Measurements from ENCODE around the gene RAD51B. TPM values are rescaled to one million over a fixed set of nuclear protein-coding genes. Genes with fewer than 3 reads are reported as not detected.
A peak's percentile ranks its signal among the peaks of the same experiment; 100 is the strongest.

The RAD51B gene
- polyA plus RNA-seq, 3 donors, result 3.6 to 11.6 (median 9.4) TPM

- H3K79me2 ChIP-seq (ENCODE audit: insufficient read depth, low read length), result no peaks in the 10 kb centered on the region
- no peaks in the 10 kb centered on the region for H3K27me3 ChIP-seq (ENCODE audit: control insufficient read depth in 2 of 2, insufficient read depth in 2 of 2, low read length in 2 of 2)
- no peak for DNase-seq
- peaks cover 7 to 12% (median 7%) of the 10 kb centered on the region in 3 donors for H3K27me3 Mint-ChIP-seq (ENCODE audit: low read depth in 3 of 3)
- H3K27ac ChIP-seq (ENCODE audit: low read depth in 1 of 2, low read length in 2 of 2), result no peak overlapping the region
- H3K4me2 ChIP-seq (replicated peaks; ENCODE audit: extremely low read depth, low read length, poor library complexity, severe bottlenecking), result no peak overlapping the region
- H3K4me1 ChIP-seq (ENCODE audit: control insufficient read depth in 1 of 2, insufficient read depth in 2 of 2, low read length in 2 of 2), result peaks cover 30 to 36% of the 10 kb centered on the region in 2 donors
- peaks cover 39% of the 10 kb centered on the region for H3K4me1 Mint-ChIP-seq
- TF ChIP-seq, protein P1, sequence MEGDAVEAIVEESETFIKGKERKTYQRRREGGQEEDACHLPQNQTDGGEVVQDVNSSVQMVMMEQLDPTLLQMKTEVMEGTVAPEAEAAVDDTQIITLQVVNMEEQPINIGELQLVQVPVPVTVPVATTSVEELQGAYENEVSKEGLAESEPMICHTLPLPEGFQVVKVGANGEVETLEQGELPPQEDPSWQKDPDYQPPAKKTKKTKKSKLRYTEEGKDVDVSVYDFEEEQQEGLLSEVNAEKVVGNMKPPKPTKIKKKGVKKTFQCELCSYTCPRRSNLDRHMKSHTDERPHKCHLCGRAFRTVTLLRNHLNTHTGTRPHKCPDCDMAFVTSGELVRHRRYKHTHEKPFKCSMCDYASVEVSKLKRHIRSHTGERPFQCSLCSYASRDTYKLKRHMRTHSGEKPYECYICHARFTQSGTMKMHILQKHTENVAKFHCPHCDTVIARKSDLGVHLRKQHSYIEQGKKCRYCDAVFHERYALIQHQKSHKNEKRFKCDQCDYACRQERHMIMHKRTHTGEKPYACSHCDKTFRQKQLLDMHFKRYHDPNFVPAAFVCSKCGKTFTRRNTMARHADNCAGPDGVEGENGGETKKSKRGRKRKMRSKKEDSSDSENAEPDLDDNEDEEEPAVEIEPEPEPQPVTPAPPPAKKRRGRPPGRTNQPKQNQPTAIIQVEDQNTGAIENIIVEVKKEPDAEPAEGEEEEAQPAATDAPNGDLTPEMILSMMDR (IDR thresholded peaks at IDR 0.05), result no peak
- H3K36me3 ChIP-seq (replicated peaks in 1 of 2; ENCODE audit: control insufficient read depth in 1 of 2, insufficient read depth in 2 of 2, low read length in 2 of 2), result no peaks in the 10 kb centered on the region
- no peaks in the 10 kb centered on the region for H3K9me3 Mint-ChIP-seq
- intact Hi-C loops (cut with micrococcal nuclease), result no loop called here
- H3K9ac ChIP-seq (ENCODE audit: insufficient read depth, low read length, poor library complexity, severe bottlenecking), result no peak overlapping the region
- no peaks in the 10 kb centered on the region for H4K20me1 ChIP-seq (ENCODE audit: insufficient read depth, low read length)
- no peak overlapping the region for H3K4me3 Mint-ChIP-seq
- H3K4me3 ChIP-seq (replicated peaks in 1 of 3; ENCODE audit: low read depth in 2 of 3, low read length in 3 of 3), result no peak overlapping the region
- H3K27ac Mint-ChIP-seq, result peak overlapping the region in 2 of 7 donors; percentile 32 to 76
- H3K9me3 ChIP-seq (replicated peaks in 1 of 2; ENCODE audit: control insufficient read depth in 1 of 2, insufficient read depth in 1 of 2, low read length in 2 of 2), result no peaks in the 10 kb centered on the region
- H3K36me3 Mint-ChIP-seq, result peaks cover 0 to 13% of the 10 kb centered on the region in 2 donors
- 73% methylated on average over 1 of the region's 1 CpG for WGBS (ENCODE audit: insufficient coverage)
- H2AFZ ChIP-seq (ENCODE audit: insufficient read depth, low read depth, low read length, poor library complexity, severe bottlenecking), result no peak overlapping the region
Measured at GRCh38 chr14:68655911-68656316, 836.3 kb downstream of the RAD51B start.

GRCh38 chr14:68656452-68656851, 836.9 kb downstream of the RAD51B start:
- H3K27ac Mint-ChIP-seq, result no peak overlapping the region
- no peak overlapping the region for H3K9ac ChIP-seq (ENCODE audit: insufficient read depth, low read length, poor library complexity, severe bottlenecking)
- H3K27me3 Mint-ChIP-seq (ENCODE audit: low read depth in 3 of 3), result peaks cover 7 to 12% (median 7%) of the 10 kb centered on the region in 3 donors
- intact Hi-C loops (cut with micrococcal nuclease), result no loop called here
- WGBS (ENCODE audit: insufficient coverage), result 99% methylated on average over 7 of the region's 8 CpGs
- H3K4me2 ChIP-seq (replicated peaks; ENCODE audit: extremely low read depth, low read length, poor library complexity, severe bottlenecking), result no peak overlapping the region
- H4K20me1 ChIP-seq (ENCODE audit: insufficient read depth, low read length), result no peaks in the 10 kb centered on the region
- H3K9me3 Mint-ChIP-seq, result no peaks in the 10 kb centered on the region
- peaks cover 28 to 33% of the 10 kb centered on the region in 2 donors for H3K4me1 ChIP-seq (ENCODE audit: control insufficient read depth in 1 of 2, insufficient read depth in 2 of 2, low read length in 2 of 2)
- no peak for DNase-seq
- H3K9me3 ChIP-seq (replicated peaks in 1 of 2; ENCODE audit: control insufficient read depth in 1 of 2, insufficient read depth in 1 of 2, low read length in 2 of 2), result no peaks in the 10 kb centered on the region
- no peaks in the 10 kb centered on the region for H3K79me2 ChIP-seq (ENCODE audit: insufficient read depth, low read length)
- H3K27me3 ChIP-seq (ENCODE audit: control insufficient read depth in 2 of 2, insufficient read depth in 2 of 2, low read length in 2 of 2), result no peaks in the 10 kb centered on the region
- no peak overlapping the region for H3K4me3 ChIP-seq (replicated peaks in 1 of 3; ENCODE audit: low read depth in 2 of 3, low read length in 3 of 3)
- H2AFZ ChIP-seq (ENCODE audit: insufficient read depth, low read depth, low read length, poor library complexity, severe bottlenecking), result no peak overlapping the region
- H3K4me1 Mint-ChIP-seq, result peaks cover 38% of the 10 kb centered on the region
- no peak overlapping the region for H3K4me3 Mint-ChIP-seq
- H3K36me3 Mint-ChIP-seq, result peaks cover 0 to 13% of the 10 kb centered on the region in 2 donors
- no peaks in the 10 kb centered on the region for H3K36me3 ChIP-seq (replicated peaks in 1 of 2; ENCODE audit: control insufficient read depth in 1 of 2, insufficient read depth in 2 of 2, low read length in 2 of 2)
- TF ChIP-seq, protein P1 (IDR thresholded peaks at IDR 0.05), result no peak
- H3K27ac ChIP-seq (ENCODE audit: low read depth in 1 of 2, low read length in 2 of 2), result no peak overlapping the region
